PC-9 (cell line): ENCODE data around the gene OSBPL2. TPM values are rescaled to one million over a fixed set of nuclear protein-coding genes. Genes with fewer than 3 reads are reported as not detected.

Experiments
- BruUV-seq: library from RNA; stranded (reverse); fragments of 400-500 nt; replicated peaks from 2 replicates; lab custom pipeline; 2021; lab: Mats Ljungman, UMichigan
- CTCF ChIA-PET: fragments of 300-600 bp; sonication (Branson Sonifier 250); formaldehyde crosslinking; loops from one replicate; lab custom pipeline; 2022; ENCODE audit warnings: antibody characterized with exemption; lab: Charles Lee
- POLR2A ChIA-PET: fragments of 300-600 bp; sonication (Branson Sonifier 250); formaldehyde crosslinking; loops from one replicate; lab custom pipeline; 2022; ENCODE audit warnings: antibody characterized with exemption; ENCODE audit not compliant: unreplicated experiment; lab: Charles Lee
- DNase-seq, 2 experiments: peaks; one replicate each; pipeline versions ENCODE4 v3.0.0 to v3.0.0-alpha.2; 2015 to 2022; ENCODE audit warnings: mixed read lengths in 1 of 2
- H2AFZ ChIP-seq: fragments of 200-600 bp; sonication (generic); 2 replicates; pipeline ENCODE4 v1.8.1; 2017; ENCODE audit warnings: antibody characterized with exemption
- H3F3A ChIP-seq: fragments of 200-600 bp; sonication (generic); 2 replicates; pipeline ENCODE4 v1.8.1; 2017; ENCODE audit warnings: antibody characterized with exemption, mild to moderate bottlenecking, low read depth; ENCODE audit not compliant: insufficient read depth
- H3K27ac ChIP-seq: fragments of 200-600 bp; sonication (generic); 2 replicates; pipeline ENCODE4 v1.6.1; 2016; ENCODE audit warnings: mixed run types
- H3K27me3 ChIP-seq: fragments of 200-600 bp; sonication (generic); 2 replicates; pipeline ENCODE4 v1.6.1; 2016; ENCODE audit warnings: low read depth, mixed run types; ENCODE audit not compliant: insufficient read depth
- H3K36me3 ChIP-seq: fragments of 200-600 bp; sonication (generic); 2 replicates; pipeline ENCODE4 v1.6.1; 2016; ENCODE audit warnings: low read depth, mixed run types
- H3K4me1 ChIP-seq: fragments of 200-600 bp; sonication (generic); replicated peaks from 2 replicates; pipeline ENCODE4 v1.6.1; 2016; ENCODE audit warnings: mixed run types; ENCODE audit not compliant: insufficient read depth
- H3K4me2 ChIP-seq: fragments of 200-600 bp; sonication (generic); 2 replicates; pipeline ENCODE4 v1.6.1; 2017; ENCODE audit warnings: mixed run types
- H3K4me3 ChIP-seq: fragments of 200-600 bp; sonication (generic); 2 replicates; pipeline ENCODE4 v1.6.1; 2016; ENCODE audit warnings: mixed run types
- H3K79me2 ChIP-seq: fragments of 200-600 bp; sonication (generic); 2 replicates; pipeline ENCODE4 v1.6.1; 2017; ENCODE audit warnings: low read depth, mixed run types
- H3K9me2 ChIP-seq: fragments of 200-600 bp; sonication (generic); 2 replicates; pipeline ENCODE4 v1.8.1; 2017; ENCODE audit warnings: mild to moderate bottlenecking; ENCODE audit not compliant: insufficient read depth
- H3K9me3 ChIP-seq: fragments of 200-600 bp; sonication (generic); 2 replicates; pipeline ENCODE4 v1.8.1; 2016; ENCODE audit warnings: low read depth; ENCODE audit not compliant: insufficient read depth
- H4K20me1 ChIP-seq: fragments of 200-600 bp; sonication (generic); 2 replicates; pipeline ENCODE4 v1.8.1; 2017; ENCODE audit not compliant: insufficient read depth
- EZH2 ChIP-seq: fragments of 200-600 bp; sonication (generic); IDR thresholded peaks from 2 replicates; pipeline ENCODE4 v1.8.0; 2017; ENCODE audit warnings: antibody characterized with exemption, low read depth
- intact Hi-C: fragments of 100-400 bp; cut with micrococcal nuclease; formaldehyde crosslinking; loops from one replicate; pipeline ENCODE4 v1.10.0; 2022; ENCODE audit not compliant: unreplicated experiment
- total RNA-seq: library from RNA; stranded (reverse); gene quantifications from 2 replicates; pipeline ENCODE4 v1.2.3, GENCODE V29; 2021
- TF ChIP-seq, protein P1 (sequence below): fragments of 200-600 bp; sonication (generic); conservative IDR thresholded peaks from 2 replicates; pipeline ENCODE4 v1.6.1; 2017; ENCODE audit warnings: mixed run types, antibody characterized with exemption, mild to moderate bottlenecking, moderate library complexity

OSBPL2 gene
- total RNA-seq, 1 experiment from 2014 or later: 84.8 TPM

DNA sequence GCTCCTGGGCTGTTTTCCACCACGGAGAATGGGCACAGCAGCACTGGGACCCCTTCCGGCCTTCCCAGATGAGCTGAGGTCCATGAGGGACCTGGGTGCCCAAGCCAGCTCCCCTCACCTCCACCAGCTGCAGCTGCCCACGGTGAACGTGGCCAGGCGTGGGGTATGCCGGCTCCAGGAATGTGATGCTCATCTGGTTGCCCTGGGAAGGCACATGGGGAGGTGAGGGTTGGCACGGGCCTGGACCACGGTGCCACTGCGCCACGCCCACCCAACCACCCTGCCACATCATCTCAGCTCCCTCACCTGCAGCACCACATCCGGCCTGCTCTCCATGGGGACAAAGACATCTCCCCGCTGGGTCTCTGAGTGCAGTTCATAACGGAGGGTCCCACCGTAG lies 88.2 kb downstream of the OSBPL2 start:
- TF ChIP-seq, protein P1, sequence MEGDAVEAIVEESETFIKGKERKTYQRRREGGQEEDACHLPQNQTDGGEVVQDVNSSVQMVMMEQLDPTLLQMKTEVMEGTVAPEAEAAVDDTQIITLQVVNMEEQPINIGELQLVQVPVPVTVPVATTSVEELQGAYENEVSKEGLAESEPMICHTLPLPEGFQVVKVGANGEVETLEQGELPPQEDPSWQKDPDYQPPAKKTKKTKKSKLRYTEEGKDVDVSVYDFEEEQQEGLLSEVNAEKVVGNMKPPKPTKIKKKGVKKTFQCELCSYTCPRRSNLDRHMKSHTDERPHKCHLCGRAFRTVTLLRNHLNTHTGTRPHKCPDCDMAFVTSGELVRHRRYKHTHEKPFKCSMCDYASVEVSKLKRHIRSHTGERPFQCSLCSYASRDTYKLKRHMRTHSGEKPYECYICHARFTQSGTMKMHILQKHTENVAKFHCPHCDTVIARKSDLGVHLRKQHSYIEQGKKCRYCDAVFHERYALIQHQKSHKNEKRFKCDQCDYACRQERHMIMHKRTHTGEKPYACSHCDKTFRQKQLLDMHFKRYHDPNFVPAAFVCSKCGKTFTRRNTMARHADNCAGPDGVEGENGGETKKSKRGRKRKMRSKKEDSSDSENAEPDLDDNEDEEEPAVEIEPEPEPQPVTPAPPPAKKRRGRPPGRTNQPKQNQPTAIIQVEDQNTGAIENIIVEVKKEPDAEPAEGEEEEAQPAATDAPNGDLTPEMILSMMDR: no peak
- TF ChIP-seq EZH2: no peak

DNA sequence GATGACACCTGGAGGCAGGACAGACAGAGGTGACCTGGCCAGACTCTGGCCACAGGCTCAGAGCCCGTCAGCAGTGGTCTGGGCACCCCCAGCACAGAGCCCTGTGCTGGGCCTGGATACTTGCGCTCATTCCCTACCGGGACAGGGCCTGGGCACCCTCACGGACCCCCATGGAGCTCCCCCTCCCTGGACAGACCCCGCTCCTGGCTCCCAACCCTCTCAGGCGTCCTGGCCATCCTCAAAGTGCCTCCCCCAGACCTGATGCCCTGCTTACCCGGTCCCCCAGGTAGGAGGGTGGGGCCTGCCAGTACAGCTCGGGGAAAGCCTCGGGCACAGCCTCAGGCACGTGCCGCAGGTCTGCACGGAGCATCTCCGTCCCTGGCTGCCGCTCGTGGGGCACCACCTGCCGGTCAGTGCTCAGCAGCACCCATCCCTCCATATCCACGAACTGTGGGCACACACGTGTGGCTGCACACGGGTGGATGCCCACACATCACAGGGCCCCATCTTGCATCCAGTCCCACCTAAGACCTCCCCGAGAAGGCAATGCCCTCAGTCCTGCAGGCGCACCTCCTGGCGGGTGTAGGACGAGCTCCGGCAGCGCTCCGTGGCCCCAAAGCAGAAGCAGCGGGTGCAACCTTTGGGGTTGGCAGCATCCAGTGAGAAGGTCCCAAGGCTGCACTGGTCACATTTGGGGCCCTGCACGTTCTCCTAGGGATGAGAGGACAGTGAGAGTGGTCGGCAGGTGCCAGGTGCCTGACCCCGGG lies 88.8 kb downstream of the OSBPL2 start:
- Histone ChIP-seq H3K4me2 (no peak overlapping the region), H3F3A (peaks cover 74% of the 10 kb centered on the region), H3K9me2 (no peaks in the 10 kb centered on the region), H3K36me3 (peaks cover 12% of the 10 kb centered on the region; the same call in 1 of the 2 replicates), H4K20me1 (peaks cover 75% of the 10 kb centered on the region), H3K9me3 (no peaks in the 10 kb centered on the region), H3K4me3 (no peak overlapping the region), H3K79me2 (0 out of 2 replicates have a peak, but pooled peaks cover 4% of the 10 kb centered on the region), H3K27ac (no peak overlapping the region), H3K4me1 (no peaks in the 10 kb centered on the region), H3K27me3 (no peaks in the 10 kb centered on the region), H2AFZ (no peak overlapping the region)
- DNase-seq: no peak
- intact Hi-C loops: no loop called here
- ChIA-PET POLR2A (no interaction called here), CTCF (no interaction called here)
- TF ChIP-seq, protein P1: no peak
- TF ChIP-seq EZH2: no peak
- BruUV-seq: no TSS peak

More for the DNA sequence above, 88.2 kb downstream of the OSBPL2 start:
- ChIA-PET POLR2A (no interaction called here), CTCF (no interaction called here)
- Histone ChIP-seq H3K4me3 (no peak overlapping the region), H3K27ac (no peak overlapping the region), H3K79me2 (0 out of 2 replicates have a peak, but pooled peaks cover 4% of the 10 kb centered on the region), H3K9me3 (no peaks in the 10 kb centered on the region), H2AFZ (no peak overlapping the region), H3F3A (peaks cover 73% of the 10 kb centered on the region), H3K4me1 (no peaks in the 10 kb centered on the region), H3K27me3 (no peaks in the 10 kb centered on the region), H3K36me3 (0 out of 2 replicates have a peak, but pooled peaks cover 10% of the 10 kb centered on the region), H3K9me2 (no peaks in the 10 kb centered on the region), H4K20me1 (peaks cover 75% of the 10 kb centered on the region), H3K4me2 (no peak overlapping the region)
- intact Hi-C loops: no loop called here
- BruUV-seq: no TSS peak
- no peak for DNase-seq

DNA sequence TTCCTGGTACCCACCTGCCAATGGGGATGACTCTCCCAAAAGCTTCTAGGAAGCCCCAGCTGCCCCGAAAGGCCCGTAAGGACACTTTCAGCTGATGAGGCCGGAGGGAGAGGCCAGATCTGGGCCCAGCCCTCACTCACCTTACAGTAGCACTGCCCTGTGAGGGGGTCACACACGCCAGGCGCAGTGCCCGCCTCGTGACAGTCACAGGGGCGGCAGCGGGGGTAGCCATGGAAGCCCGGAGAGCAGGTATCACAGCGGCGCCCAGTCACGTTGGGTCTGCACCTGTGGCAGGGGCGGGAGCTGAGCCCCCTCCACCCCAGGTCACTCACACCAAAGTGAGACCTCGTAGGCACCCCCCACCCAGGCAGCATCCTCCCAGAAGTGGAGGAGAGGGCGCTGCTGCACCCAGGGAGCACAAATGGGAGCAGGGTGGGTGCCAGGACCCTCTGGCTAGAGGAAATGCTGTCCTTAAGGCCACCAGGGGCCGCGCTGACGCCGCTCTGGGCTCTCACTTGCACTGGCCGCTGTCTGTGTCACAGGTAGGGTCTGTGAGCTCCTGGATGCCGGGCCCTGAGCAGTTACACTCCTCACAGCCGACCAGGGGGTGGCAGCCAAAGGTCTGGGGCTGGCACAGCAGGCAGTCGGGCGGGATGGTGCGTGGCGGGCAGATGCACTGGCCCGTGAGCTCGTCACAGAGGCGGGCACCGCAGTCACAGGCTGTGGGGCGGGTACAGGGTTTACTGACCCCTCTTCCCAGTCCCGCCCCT lies 89.6 kb downstream of the OSBPL2 start:
- no peaks in the 10 kb centered on the region for H3K9me3 ChIP-seq
- no peaks in the 10 kb centered on the region for H3K9me2 ChIP-seq
- no peaks in the 10 kb centered on the region for H3K27me3 ChIP-seq
- no peak for DNase-seq
- no peak overlapping the region for H3K4me3 ChIP-seq
- H3K4me1 ChIP-seq: no peaks in the 10 kb centered on the region
- no peak overlapping the region for H3K27ac ChIP-seq
- intact Hi-C loops: no loop called here
- ChIA-PET POLR2A (interaction anchor here (0.6 kb wide), 1 partner anchor 33 kb away, joined by 5 read pairs; no protein-coding TSS in a partner anchor), CTCF (no interaction called here)
- TF ChIP-seq, protein P1: no peak
- TF ChIP-seq EZH2: no peak
- H3F3A ChIP-seq: peaks cover 77% of the 10 kb centered on the region
- H2AFZ ChIP-seq: no peak overlapping the region
- H3K4me2 ChIP-seq: no peak overlapping the region
- H4K20me1 ChIP-seq: peaks cover 76% of the 10 kb centered on the region
- H3K36me3 ChIP-seq: peaks cover 15% of the 10 kb centered on the region; the same call in 1 of the 2 replicates
- BruUV-seq: no TSS peak
- 0 out of 2 replicates have a peak, but pooled peaks cover 4% of the 10 kb centered on the region for H3K79me2 ChIP-seq
